Vagina (tissue), 2 donors: Measurements from ENCODE around the gene NUDCD2.

Source experiments
- POLR2A ChIP-seq, 2 donors: fragments of 450-650 bp; IDR thresholded peaks; one replicate each; pipeline ENCODE4 v1.6.1; 2017; ENCODE audit warnings: antibody characterized with exemption in 2 of 2, mild to moderate bottlenecking in 2 of 2, moderate library complexity in 2 of 2
- POLR2AphosphoS5 ChIP-seq, 2 donors: sonication (generic); formaldehyde crosslinking; IDR thresholded peaks; one replicate each; pipeline ENCODE4 v1.9.0; 2017; ENCODE audit warnings: antibody characterized with exemption in 2 of 2, mild to moderate bottlenecking in 2 of 2, low read depth in 1 of 2; ENCODE audit not compliant: insufficient read depth in 1 of 2
- TF ChIP-seq, protein P1 (sequence below), 3 experiments: fragments of 450-650 bp in 2 of 3; fragments of 200-600 bp in 1 of 3; sonication (generic) in 1 of 3; IDR thresholded peaks; one replicate each; pipeline ENCODE4 v1.5.1; 2017 to 2019; ENCODE audit warnings: antibody characterized with exemption in 3 of 3, mild to moderate bottlenecking in 2 of 3, moderate library complexity in 2 of 3

DNA sequence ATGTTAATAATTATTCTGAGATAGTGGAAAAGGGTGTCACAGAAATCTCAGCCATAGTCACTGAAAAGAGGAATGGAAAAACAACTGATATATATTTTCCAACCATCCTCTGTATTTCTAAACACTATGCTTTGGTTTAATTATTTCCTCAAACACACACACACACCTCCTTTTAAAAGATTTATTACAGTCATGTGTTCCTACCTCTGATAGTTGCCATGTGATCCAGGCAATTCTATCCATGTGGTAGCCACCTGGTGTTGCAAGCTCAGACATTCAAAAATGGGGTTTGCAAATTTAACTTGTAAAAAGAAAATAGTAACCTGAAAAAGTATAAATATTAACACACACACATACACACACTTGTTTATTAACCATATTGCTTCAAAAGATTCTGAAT lies 62.5 kb downstream of the NUDCD2 start:
- TF ChIP-seq, protein P1, sequence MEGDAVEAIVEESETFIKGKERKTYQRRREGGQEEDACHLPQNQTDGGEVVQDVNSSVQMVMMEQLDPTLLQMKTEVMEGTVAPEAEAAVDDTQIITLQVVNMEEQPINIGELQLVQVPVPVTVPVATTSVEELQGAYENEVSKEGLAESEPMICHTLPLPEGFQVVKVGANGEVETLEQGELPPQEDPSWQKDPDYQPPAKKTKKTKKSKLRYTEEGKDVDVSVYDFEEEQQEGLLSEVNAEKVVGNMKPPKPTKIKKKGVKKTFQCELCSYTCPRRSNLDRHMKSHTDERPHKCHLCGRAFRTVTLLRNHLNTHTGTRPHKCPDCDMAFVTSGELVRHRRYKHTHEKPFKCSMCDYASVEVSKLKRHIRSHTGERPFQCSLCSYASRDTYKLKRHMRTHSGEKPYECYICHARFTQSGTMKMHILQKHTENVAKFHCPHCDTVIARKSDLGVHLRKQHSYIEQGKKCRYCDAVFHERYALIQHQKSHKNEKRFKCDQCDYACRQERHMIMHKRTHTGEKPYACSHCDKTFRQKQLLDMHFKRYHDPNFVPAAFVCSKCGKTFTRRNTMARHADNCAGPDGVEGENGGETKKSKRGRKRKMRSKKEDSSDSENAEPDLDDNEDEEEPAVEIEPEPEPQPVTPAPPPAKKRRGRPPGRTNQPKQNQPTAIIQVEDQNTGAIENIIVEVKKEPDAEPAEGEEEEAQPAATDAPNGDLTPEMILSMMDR (IDR thresholded peaks at IDR 0.05): no peak
- TF ChIP-seq POLR2A (IDR thresholded peaks at IDR 0.05): no peak
- TF ChIP-seq POLR2AphosphoS5 (IDR thresholded peaks at IDR 0.05; ENCODE audit: insufficient read depth in 1 of 2, low read depth in 1 of 2): no peak
